A549 treated with AZD9567 at 1 μM for 4 hours (cell line): ENCODE data around the gene GP1BA. TPM values are rescaled to one million over a fixed set of nuclear protein-coding genes. Genes with fewer than 3 reads are reported as not detected.

Source experiments
- total RNA-seq: library from RNA; stranded (reverse); fragments of 200-300 nt; extraction: Qiagen RNA extraction; gene quantifications from 5 replicates; pipeline ENCODE4 v1.2.3, GENCODE V29; 2022; ENCODE audit not compliant: insufficient read depth

Gene GP1BA
- total RNA-seq, result not detected in 5 replicates

GRCh38 chr17:4931963-4932362 lies at the start of gene GP1BA:
Gene GP1BA (plus strand): TSS chr17:4932277. CDS start chr17:4932605, 328 bp downstream.

GRCh38 chr17:4899341-4900230 lies 32.5 kb upstream of the GP1BA start, which contains the start of gene C17orf107:
Gene C17orf107 (plus strand): TSS chr17:4899536. CDS start chr17:4899763, 227 bp downstream.

GRCh38 chr17:4903051-4903818 lies 28.8 kb upstream of the GP1BA start, which contains the start of gene CHRNE:
Gene CHRNE (minus strand): TSS chr17:4903098. CDS start chr17:4903063, 35 bp downstream.

GRCh38 chr17:4939796-4940554 lies 7.9 kb downstream of the GP1BA start, which contains the start of the genes RNF167 and SLC25A11:
Gene RNF167 (plus strand): TSS chr17:4940268. CDS start chr17:4940910, 642 bp downstream.
Gene SLC25A11 (minus strand): TSS chr17:4940046. CDS start chr17:4939910, 136 bp downstream.

GRCh38 chr17:4948166-4948930 lies 16.3 kb downstream of the GP1BA start, which contains the start of gene PFN1:
Gene PFN1 (minus strand): TSS chr17:4948530. CDS start chr17:4948394, 136 bp downstream.

GRCh38 chr17:4950746-4951204 lies 18.7 kb downstream of the GP1BA start, which contains the start of gene ENO3:
Gene ENO3 (plus strand): TSS chr17:4951119. CDS start chr17:4951830, 711 bp downstream.

GRCh38 chr17:4967539-4968485 lies 35.7 kb downstream of the GP1BA start, which contains the start of gene SPAG7:
Gene SPAG7 (minus strand): TSS chr17:4967817. CDS start chr17:4967804, 13 bp downstream.

Other genes starting within 250 kb of the GP1BA start
- gene PELP1, start 228.1 kb upstream of the GP1BA start, total RNA-seq, result 66.9 to 82.2 TPM (median 76.2 TPM) in 5 replicates
- gene ARRB2, start 221.6 kb upstream of the GP1BA start, total RNA-seq, result 37.0 to 64.2 TPM (median 54.1 TPM) in 5 replicates
- gene MED11, start 200.8 kb upstream of the GP1BA start, total RNA-seq, result 41.9 to 56.7 TPM (median 44.4 TPM) in 5 replicates
- 0.38 to 0.73 TPM (median 0.53 TPM) in 4 of 5 replicates, not detected in the other for gene ZMYND15, start 192.4 kb upstream of the GP1BA start, total RNA-seq
- 10.4 to 19.0 TPM (median 15.7 TPM) in 5 replicates for gene CXCL16, start 192.3 kb upstream of the GP1BA start, total RNA-seq
- 0.58 to 0.88 TPM (median 0.65 TPM) in 4 of 5 replicates, not detected in the other for gene TM4SF5, start 160.4 kb upstream of the GP1BA start, total RNA-seq
- gene VMO1, start 145.9 kb upstream of the GP1BA start, total RNA-seq, result 0.85 to 1.4 TPM (median 0.92 TPM) in 4 of 5 replicates, not detected in the other
- 0.13 TPM in 1 of 5 replicates, not detected in the others for gene GLTPD2, start 143.3 kb upstream of the GP1BA start, total RNA-seq
- 404 to 505 TPM (median 496 TPM) in 5 replicates for gene PSMB6, start 136.1 kb upstream of the GP1BA start, total RNA-seq
- 16.4 to 29.9 TPM (median 27.4 TPM) in 5 replicates for gene PLD2, start 125.1 kb upstream of the GP1BA start, total RNA-seq
- gene MINK1, start 98.9 kb upstream of the GP1BA start, total RNA-seq, result 43.4 to 60.9 TPM (median 59.8 TPM) in 5 replicates
- 0.33 to 0.38 TPM (median 0.34 TPM) in 4 of 5 replicates, not detected in the other for gene C17orf107, start 32.7 kb upstream of the GP1BA start, total RNA-seq
- gene CHRNE, start 29.2 kb upstream of the GP1BA start, total RNA-seq, result 0.08 to 0.17 TPM (median 0.09 TPM) in 4 of 5 replicates, not detected in the other
- gene SLC25A11, start 7.8 kb downstream of the GP1BA start, total RNA-seq, result 64.9 to 73.6 TPM (median 71.0 TPM) in 5 replicates
- 92.1 to 135 TPM (median 115 TPM) in 5 replicates for gene RNF167, start 8.0 kb downstream of the GP1BA start, total RNA-seq
- 1,940 to 2,758 TPM (median 2,664 TPM) in 5 replicates for gene PFN1, start 16.3 kb downstream of the GP1BA start, total RNA-seq
- gene ENO3, start 18.8 kb downstream of the GP1BA start, total RNA-seq, result 28.4 to 52.6 TPM (median 44.9 TPM) in 5 replicates
- gene SPAG7, start 35.5 kb downstream of the GP1BA start, total RNA-seq, result 61.2 to 77.6 TPM (median 74.1 TPM) in 5 replicates
- gene CAMTA2, start 55.4 kb downstream of the GP1BA start, total RNA-seq, result 25.4 to 37.2 TPM (median 33.9 TPM) in 5 replicates
- gene INCA1, start 65.2 kb downstream of the GP1BA start, total RNA-seq, result 1.5 to 2.0 TPM (median 1.8 TPM) in 4 of 5 replicates, not detected in the other
- gene KIF1C, start 65.7 kb downstream of the GP1BA start, total RNA-seq, result 97.3 to 167 TPM (median 112 TPM) in 5 replicates
- 0.55 to 0.80 TPM (median 0.69 TPM) in 4 of 5 replicates, not detected in the other for gene SLC52A1, start 103.1 kb downstream of the GP1BA start, total RNA-seq
- gene ZFP3, start 146.2 kb downstream of the GP1BA start, total RNA-seq, result 0.85 to 1.8 TPM (median 1.1 TPM) in 5 replicates
- 3.3 to 10.3 TPM (median 4.1 TPM) in 5 replicates for gene ZNF232, start 179.6 kb downstream of the GP1BA start, total RNA-seq
- 0.01 to 0.05 TPM (median 0.03 TPM) in 4 of 5 replicates, not detected in the other for gene USP6, start 183.8 kb downstream of the GP1BA start, total RNA-seq